ENCODE results near the gene SRPX2. TPM values are rescaled to one million over a fixed set of nuclear protein-coding genes. Genes with fewer than 3 reads are reported as not detected.

The SRPX2 gene
- total RNA-seq, 1 donor from 2014 or later, result 16.4 TPM

DNA sequence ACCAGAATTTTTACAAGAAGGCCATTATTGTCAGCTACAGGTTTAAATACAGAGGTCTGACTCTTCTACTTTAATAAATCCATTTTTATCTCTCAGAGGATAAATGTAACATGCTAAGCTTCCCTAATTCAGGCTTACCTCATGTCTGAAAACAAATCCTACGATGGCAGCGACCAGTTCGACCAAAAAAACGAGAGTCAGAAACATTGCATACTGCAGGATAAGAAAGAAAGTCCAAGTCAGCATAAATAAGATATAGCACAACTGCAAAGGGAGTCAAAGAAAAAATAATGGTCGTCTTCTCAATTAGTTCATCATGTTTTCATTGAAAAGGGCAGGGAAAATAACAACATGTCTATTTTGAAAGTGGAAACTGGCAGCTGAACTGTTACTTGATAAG, 9.0 kb upstream of the SRPX2 start:
- H3K27ac ChIP-seq, result no peak overlapping the region
- no peaks in the 10 kb centered on the region for H3K27me3 ChIP-seq (ENCODE audit: low read depth)
- intact Hi-C loops (cut with DNase I), result no loop called here
- no peaks in the 10 kb centered on the region for H3K4me1 ChIP-seq
- no peak overlapping the region for H3K4me3 ChIP-seq
- H3K36me3 ChIP-seq, result peaks cover 6% of the 10 kb centered on the region
- TF ChIP-seq, protein P1, sequence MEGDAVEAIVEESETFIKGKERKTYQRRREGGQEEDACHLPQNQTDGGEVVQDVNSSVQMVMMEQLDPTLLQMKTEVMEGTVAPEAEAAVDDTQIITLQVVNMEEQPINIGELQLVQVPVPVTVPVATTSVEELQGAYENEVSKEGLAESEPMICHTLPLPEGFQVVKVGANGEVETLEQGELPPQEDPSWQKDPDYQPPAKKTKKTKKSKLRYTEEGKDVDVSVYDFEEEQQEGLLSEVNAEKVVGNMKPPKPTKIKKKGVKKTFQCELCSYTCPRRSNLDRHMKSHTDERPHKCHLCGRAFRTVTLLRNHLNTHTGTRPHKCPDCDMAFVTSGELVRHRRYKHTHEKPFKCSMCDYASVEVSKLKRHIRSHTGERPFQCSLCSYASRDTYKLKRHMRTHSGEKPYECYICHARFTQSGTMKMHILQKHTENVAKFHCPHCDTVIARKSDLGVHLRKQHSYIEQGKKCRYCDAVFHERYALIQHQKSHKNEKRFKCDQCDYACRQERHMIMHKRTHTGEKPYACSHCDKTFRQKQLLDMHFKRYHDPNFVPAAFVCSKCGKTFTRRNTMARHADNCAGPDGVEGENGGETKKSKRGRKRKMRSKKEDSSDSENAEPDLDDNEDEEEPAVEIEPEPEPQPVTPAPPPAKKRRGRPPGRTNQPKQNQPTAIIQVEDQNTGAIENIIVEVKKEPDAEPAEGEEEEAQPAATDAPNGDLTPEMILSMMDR (IDR thresholded peaks at IDR 0.05), result no peak
- no peak for ATAC-seq
- H3K9me3 ChIP-seq, result no peaks in the 10 kb centered on the region
- no peak for DNase-seq

GRCh38 chrX:100635989-100636320, 8.0 kb upstream of the SRPX2 start:
- H3K4me3 ChIP-seq, result peak overlapping the region; percentile 62
- peak overlapping the region; percentile 18 for H3K27ac ChIP-seq
- ATAC-seq (peak; percentile 47 to 68), DNase-seq (no peak)
- H3K9me3 ChIP-seq, result no peaks in the 10 kb centered on the region
- TF ChIP-seq, protein P1 (IDR thresholded peaks at IDR 0.05), result no peak
- no peaks in the 10 kb centered on the region for H3K27me3 ChIP-seq (ENCODE audit: low read depth)
- H3K4me1 ChIP-seq, result no peaks in the 10 kb centered on the region
- intact Hi-C loops (cut with DNase I), result no loop called here
- H3K36me3 ChIP-seq, result peaks cover 6% of the 10 kb centered on the region

DNA sequence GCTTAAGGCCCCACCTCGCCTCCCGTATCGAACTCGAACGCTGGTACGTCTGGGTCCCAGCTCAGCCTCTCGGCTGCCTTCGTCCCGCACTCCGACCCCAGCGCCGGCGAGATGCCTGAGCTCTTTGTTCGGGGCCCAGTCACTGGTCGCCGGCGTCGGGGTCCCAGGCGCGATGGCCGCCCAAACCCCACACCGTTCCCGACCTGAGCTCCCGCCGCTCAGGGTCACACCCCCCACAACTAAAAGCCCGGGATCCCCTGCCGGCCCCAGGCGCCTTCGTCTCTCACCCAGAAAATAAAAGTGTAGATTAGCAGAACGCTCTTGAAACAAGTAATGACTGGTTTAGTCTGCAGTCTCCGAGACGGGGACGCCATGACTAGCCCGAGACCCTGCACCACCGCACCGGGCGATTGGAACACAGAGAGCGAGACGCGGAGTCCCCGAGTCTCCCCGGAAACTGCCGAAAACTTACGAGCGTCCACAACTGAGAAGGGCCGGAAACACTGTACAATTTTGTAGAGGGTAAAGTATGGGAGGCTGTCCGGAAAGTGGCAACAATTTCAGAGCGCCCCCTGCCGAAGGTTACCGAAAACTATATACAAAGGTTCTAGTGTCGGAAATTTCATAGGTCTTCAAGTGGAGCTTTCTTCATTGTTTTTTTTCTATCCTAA, 7.5 kb upstream of the SRPX2 start, which contains the start of gene TSPAN6:
TSPAN6 (minus strand) TSS at position 486 of the 671 bp plus-strand sequence; CDS start at position 374, 112 bp downstream.
- H3K4me1 ChIP-seq, result no peaks in the 10 kb centered on the region
- no peaks in the 10 kb centered on the region for H3K9me3 ChIP-seq
- DNase-seq (peak; percentile 76), ATAC-seq (peak; percentile 96 to 98)
- no peaks in the 10 kb centered on the region for H3K27me3 ChIP-seq (ENCODE audit: low read depth)
- peak within 1 kb of the TSS; percentile 18 for H3K27ac ChIP-seq
- peaks cover 6% of the 10 kb centered on the region for H3K36me3 ChIP-seq
- TF ChIP-seq, protein P1 (IDR thresholded peaks at IDR 0.05), result peak; percentile 39
- peak within 1 kb of the TSS; percentile 62 for H3K4me3 ChIP-seq
- intact Hi-C loops (cut with DNase I), result no loop called here

DNA sequence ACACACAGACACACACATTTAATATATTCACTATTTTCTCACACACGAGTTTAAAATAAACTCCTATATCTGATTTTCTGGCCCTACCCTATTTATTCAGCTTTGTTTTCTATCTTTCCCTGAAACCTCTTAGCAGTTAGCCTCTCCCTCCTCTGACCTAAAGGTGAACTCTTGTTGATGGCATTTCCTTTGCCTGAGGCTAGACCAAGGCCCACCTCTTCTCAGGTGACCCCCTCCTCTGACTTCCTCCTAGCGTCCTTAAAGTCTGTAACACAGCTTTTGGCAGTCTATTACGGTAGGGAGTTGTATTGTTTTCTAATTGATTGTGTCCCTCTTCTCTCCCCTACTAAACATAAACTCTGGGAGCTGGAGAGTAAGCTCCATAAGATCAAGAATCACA, 1.7 kb upstream of the SRPX2 start:
- ATAC-seq (no peak), DNase-seq (no peak)
- H3K36me3 ChIP-seq, result no peaks in the 10 kb centered on the region
- H3K27me3 ChIP-seq (ENCODE audit: low read depth), result no peaks in the 10 kb centered on the region
- H3K4me3 ChIP-seq, result no peak overlapping the region
- TF ChIP-seq, protein P1 (IDR thresholded peaks at IDR 0.05), result no peak
- H3K27ac ChIP-seq, result no peak overlapping the region
- H3K4me1 ChIP-seq, result no peaks in the 10 kb centered on the region
- H3K9me3 ChIP-seq, result no peaks in the 10 kb centered on the region
- intact Hi-C loops (cut with DNase I), result no loop called here

DNA sequence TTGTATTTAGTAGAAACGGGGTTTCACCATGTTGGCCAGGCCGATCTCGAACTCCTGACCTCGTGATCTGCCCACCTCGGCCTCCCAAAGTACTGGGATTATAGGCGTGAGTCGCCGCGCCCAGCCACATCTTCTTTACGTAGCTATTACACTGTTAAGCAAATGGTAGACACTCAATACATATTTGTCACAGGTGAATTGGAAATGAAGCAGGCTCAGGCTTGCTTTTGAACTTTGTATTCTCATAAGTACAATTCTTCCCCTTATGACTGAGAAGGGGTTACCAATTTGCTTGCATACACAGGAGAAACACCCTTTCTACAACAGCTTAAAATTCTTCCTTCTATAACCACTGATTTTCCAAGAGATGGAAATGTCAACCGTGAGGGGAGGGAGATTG, 787 bp upstream of the SRPX2 start:
- no peak overlapping the region for H3K27ac ChIP-seq
- H3K27me3 ChIP-seq (ENCODE audit: low read depth), result no peaks in the 10 kb centered on the region
- ATAC-seq, result no peak

More for the DNA sequence above, 787 bp upstream of the SRPX2 start:
- TF ChIP-seq, protein P1 (IDR thresholded peaks at IDR 0.05), result no peak
- no peaks in the 10 kb centered on the region for H3K36me3 ChIP-seq
- DNase-seq, result no peak
- intact Hi-C loops (cut with DNase I), result no loop called here
- H3K4me1 ChIP-seq, result no peaks in the 10 kb centered on the region
- H3K4me3 ChIP-seq, result no peak overlapping the region
- no peaks in the 10 kb centered on the region for H3K9me3 ChIP-seq

Measured in lower lobe of right lung (tissue), 2 donors.